GM12875 (cell line): Measurements from ENCODE around the gene GLYR1.

Source experiments
- H3K4me3 ChIP-seq: one replicate; pipeline ENCODE4 v1.5.1; 2011; ENCODE audit warnings: low read depth, low read length, control low read depth
- CTCF ChIP-seq: IDR thresholded peaks from 2 replicates; pipeline ENCODE4 v1.5.1; 2011; ENCODE audit warnings: low read depth, mild to moderate bottlenecking, control low read depth, inconsistent platforms, low read length, moderate library complexity, borderline replicate concordance; ENCODE audit not compliant: insufficient read depth

Gene GLYR1

DNA sequence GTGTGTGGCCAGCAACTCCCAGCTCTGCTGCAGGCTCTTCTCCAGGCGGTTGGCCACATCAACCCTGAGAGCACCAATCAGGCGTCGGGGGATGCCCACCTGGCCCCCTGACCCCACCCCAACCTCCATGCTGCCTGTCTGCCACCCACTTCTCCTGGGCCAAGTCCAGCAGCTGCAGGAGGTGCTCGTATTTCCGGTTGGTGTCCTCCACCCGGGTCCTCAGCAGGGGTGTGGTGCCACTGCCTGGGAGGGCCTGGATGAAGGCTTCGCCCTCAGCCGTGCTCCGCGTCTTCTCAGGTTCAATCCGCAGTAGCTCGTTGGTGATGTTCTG is 44.8 kb upstream of the GLYR1 start:
- TF ChIP-seq CTCF: no peak
- no peak overlapping the region for H3K4me3 ChIP-seq

GRCh38 chr16:4891097-4891885 is 44.2 kb upstream of the GLYR1 start:
- TF ChIP-seq CTCF: no peak
- H3K4me3 ChIP-seq: no peak overlapping the region

DNA sequence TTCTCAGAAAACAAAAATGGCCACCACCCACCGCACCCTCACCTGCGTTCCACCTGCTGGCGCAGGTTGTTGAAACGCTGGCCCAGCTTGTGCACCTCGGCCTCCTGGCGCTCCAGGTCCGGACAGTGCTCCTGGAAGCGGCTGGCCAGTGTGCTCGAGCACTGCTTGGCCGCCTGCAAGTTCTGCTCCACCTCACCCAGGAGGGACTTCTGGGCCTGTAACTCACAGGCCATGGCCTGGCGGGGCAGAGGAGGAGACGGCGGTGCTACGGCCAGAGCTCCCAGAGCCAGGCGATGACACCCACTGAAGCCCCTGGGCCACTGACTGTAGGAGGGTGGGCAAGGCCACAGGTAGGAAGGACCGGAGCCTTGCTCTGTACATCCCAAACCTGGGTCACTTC is 43.6 kb upstream of the GLYR1 start:
- TF ChIP-seq CTCF: no peak

DNA sequence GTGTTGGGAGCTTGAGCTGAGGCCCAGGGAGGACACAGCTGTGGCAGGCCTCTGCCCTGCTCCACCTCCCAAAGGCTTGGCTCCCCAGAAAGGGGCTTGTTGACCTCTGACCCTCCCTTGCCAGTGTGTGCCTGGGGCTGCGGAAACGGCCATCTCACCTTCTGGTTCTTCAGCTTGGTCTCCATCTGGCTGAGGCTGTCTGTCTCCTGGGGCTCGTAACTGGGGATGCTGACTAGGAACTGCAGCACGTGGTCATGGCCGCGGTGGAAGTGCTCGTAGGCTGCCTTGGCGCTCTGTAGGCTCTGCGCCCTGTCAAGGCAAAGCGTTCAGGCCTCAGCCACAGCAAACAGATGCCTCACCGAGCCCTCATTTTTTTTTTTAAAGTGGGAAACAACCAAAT is 42.9 kb upstream of the GLYR1 start:
- no peak for TF ChIP-seq CTCF
- H3K4me3 ChIP-seq: no peak overlapping the region

More for the DNA sequence above, 43.6 kb upstream of the GLYR1 start:
- H3K4me3 ChIP-seq: no peak overlapping the region

GRCh38 chr16:4888428-4889135 is 41.5 kb upstream of the GLYR1 start:
- no peak overlapping the region for H3K4me3 ChIP-seq
- no peak for TF ChIP-seq CTCF

- no peak for TF ChIP-seq CTCF
- H3K4me3 ChIP-seq: no peak overlapping the region
Observed at GRCh38 chr16:4886151-4886550, 39.1 kb upstream of the GLYR1 start.

- no peak for TF ChIP-seq CTCF
Observed at GRCh38 chr16:4884972-4885874, 38.1 kb upstream of the GLYR1 start.

More at GRCh38 chr16:4884972-4885874, 38.1 kb upstream of the GLYR1 start:
- no peak overlapping the region for H3K4me3 ChIP-seq
